ENCODE measurements around the gene TRNT1.

Gene TRNT1

GRCh38 chr3:3113042-3113709 lies 13.6 kb upstream of the TRNT1 start:
- no peak for DNase-seq

DNA sequence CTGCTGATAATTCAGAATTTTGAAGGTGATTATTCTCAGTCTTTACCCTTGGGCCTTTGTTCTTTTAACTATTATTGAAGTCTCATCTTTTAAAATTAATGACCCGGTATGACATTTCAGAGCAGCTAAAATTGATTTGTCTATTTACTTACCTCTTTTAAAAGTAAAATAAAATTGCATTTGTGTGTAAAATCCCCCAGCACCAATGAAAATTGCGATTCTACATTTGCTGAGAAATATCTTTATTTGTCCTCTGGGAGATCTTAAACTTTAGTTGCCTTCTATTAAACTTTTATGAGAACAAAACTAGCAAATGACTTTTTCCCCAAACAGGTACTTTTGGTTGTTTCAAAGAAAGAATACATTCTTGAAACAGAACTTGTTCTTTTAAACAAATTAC lies 9.1 kb upstream of the TRNT1 start:
- no peak for DNase-seq

DNA sequence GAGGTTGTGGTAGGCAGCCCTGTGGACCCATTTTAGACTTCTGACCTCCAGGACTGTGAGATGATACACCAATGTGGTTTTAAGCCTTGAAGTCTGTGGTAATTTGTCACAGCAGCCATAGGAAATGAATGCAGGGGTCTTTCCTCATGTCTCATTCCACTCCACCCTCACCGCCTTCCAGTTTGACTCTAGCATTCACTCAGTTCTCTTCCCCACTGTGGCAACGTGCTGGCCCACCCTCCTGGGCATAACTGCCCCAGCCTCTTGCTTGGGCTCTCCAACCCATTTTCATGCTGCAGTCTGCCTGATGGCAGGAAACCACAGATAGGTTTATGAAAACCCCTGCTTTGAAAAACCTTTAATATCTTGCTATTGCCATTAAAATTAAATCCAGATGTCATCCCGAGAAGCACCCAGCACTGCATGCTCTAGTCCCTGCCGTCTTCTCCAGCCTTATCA lies 7.3 kb upstream of the TRNT1 start:
- DNase-seq = no peak

GRCh38 chr3:3125977-3126376 lies 763 bp upstream of the TRNT1 start:
- no peak for DNase-seq

- DNase-seq = peak; percentile 24
Observed at GRCh38 chr3:3127432-3128010, 781 bp downstream of the TRNT1 start.

- no peak for DNase-seq
Observed at GRCh38 chr3:3129579-3129978, 2.8 kb downstream of the TRNT1 start.

DNA sequence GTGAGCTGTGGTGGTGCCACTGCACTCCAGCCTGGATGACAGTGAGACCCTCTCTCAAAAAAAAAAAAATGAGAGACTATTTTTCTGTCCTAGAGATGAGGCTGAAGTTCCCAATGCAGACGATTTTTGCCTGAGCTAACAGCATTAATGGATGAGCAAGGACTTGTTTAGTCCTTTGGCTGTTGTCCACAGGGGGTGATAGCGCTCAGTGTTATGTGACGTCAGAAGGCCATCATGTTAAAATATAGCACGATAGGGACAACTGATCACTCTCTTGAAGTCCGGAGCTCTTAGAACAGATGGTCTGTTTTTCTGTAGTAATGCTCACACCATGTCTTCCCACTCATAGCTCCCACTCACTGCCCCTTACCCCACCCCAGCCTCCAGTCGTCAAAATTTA lies 6.8 kb downstream of the TRNT1 start:
- no peak for DNase-seq

DNA sequence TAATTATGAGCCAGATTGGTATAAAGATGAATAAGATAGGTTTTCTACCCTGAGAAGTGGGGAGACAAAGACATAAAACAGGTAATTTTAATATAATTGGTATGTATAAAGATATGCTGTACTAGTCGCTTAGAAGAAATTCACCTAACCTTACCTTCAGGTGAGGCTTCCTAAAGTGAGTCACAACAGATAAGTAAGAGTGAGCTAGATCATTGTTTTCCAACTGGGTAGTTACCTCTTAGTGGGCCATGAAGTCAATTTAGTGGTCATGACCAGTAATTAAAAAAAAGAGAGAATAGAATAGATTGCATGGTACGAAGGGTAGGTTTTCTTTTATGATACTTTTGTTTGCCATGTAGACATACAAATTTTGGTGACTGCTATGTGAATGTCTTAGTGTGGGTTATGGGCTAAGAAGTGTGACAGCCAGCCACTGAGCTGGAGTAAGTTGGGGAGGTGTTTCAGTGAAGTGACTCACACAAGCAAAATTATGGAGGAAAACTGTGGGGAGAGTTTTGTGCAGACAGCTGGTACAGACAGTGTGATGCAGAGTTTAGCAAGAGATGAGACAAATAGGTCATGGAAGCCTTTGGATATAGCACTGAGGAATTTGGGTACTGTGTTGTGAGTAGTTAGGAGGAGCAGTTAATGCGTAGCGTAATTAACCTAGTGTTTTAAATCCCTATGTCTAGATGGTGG lies 8.2 kb downstream of the TRNT1 start:
- DNase-seq = no peak

DNA sequence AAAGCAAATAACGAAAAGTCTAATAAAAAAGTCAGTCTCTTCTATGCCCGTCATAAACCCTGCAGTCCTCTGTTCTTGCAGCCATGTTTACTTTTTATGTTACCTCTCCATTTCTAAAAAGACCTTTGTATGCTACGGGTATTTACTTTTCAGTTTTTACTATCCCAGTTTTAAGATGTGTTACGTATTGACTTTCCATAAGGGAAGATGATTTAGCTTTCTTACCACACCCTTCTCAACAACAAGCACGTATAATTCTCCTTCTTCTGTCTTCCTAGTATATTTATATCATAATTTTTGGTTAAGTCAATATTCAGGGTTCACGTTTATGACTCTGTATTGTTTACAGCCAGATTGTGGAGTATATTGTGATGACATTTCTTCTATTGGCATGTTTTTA lies 10.8 kb downstream of the TRNT1 start:
- no peak for DNase-seq

DNA sequence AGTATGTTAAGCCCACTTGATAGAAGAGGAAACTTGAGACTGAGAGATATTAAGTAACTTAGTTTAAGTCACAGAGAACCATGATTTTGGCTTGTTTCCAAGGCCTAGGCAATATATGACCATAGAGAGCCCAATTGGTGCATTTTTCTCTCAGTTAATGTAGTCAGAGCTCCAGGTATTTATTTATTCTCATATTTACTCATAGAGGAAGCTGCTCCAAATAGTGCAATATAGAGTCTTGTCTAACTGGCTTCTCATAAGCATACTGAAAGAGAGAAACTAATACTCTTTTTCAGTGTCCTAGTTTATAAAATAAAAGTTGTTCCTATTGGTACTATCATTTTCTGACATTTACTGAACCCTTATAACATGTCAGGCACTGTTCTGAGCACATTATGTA lies 15.2 kb downstream of the TRNT1 start:
- no peak for DNase-seq

- DNase-seq = no peak
Observed at GRCh38 chr3:3145831-3146230, 19.1 kb downstream of the TRNT1 start.

DNA sequence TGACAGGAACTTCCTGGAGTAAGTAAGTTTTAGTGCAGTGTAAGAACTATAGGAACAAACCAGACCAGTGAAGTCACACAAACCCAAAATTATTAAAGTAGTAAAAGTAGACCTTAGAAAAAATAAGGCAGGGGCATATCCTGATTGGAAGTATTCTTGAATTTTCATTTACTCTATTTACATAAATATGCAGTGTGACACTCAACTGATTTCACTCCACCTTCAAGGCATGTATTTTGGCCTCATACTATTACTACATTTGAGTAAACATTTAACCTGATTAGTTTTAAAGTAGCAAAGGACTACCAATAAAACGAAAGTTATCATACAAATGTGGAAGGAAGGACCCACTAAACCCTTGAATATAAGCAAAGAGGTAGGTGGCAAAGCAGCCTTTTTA lies 22.8 kb downstream of the TRNT1 start:
- no peak for DNase-seq

DNA sequence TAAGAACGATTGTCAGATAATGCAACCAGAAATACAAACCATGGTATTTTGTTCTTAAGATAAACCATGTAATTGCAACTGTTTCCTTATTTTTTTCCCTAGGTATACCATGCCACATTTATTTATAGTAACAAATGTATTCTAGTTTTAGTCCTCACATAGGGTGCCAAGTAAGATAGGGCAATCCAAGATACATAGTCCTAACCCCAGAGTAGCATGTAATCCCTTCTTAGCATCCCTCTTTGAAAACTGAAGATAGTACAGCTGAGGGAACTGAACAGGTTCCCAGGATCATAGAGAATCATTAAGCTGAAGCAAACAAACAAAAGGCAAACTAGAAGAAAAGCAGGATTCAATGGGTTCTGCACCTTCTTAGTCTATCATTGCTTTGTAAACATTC lies 24.8 kb downstream of the TRNT1 start:
- no peak for DNase-seq

GRCh38 chr3:3154879-3155610 lies 28.3 kb downstream of the TRNT1 start:
- no peak for DNase-seq

DNA sequence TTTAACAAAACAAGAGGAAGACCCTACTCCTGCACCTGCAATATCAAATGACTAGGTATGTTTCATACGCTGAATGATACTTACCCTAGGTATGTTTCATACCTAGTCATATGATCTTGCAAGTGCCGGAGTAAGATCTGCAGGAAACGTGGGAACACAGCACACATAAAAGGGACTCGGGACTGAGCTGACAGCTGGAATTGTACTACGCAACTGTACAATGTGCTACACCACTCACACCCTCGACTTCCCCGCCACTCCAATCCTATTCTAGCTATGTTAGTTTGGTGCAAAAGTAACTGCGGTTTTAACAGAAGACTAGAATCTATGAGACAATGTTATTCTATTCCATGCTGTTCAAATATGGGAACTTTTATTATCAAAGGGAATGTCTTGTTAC lies 30.7 kb downstream of the TRNT1 start:
- no peak for DNase-seq

- no peak for DNase-seq
Observed at GRCh38 chr3:3160826-3161225, 34.1 kb downstream of the TRNT1 start.

GRCh38 chr3:3165241-3165640 lies 38.5 kb downstream of the TRNT1 start:
- DNase-seq = no peak

DNA sequence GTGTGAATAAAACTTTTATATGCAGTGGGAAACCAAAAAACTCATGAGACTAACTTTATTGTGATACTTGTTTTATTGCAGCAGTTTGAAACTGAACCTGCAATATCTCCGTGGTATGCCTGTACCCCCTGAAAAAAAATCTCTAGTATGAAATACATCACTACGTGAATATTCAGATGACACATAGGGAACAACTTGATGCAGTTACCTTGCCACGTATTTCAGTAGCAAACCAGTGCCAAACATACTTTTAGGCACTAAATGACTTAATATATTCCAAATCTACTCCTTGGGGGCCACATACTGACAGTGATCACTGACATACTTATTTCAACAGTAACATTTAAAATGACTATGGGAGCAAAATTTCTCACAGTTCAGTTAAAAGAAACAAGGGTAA lies 38.9 kb downstream of the TRNT1 start:
- no peak for DNase-seq

DNA sequence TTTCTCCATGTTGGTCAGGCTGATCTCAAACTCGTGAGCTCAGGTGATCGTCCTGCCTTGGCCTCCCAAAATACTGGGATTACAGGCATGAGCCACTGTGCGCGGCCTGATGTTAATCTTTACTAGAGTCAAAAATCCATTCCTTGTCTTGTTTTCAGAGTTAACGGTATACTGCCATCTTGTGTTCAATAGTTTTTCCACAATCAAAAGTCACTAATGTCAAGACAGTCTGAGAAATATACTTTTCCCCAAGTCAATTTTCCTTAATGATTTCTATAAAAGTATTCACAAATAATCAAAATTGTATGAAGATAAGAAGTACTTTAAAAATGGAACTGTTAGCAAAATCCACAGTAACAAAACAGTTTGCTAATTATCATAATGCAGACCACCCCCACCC lies 44.3 kb downstream of the TRNT1 start:
- peak; percentile 2 for DNase-seq

- DNase-seq = no peak
Observed at GRCh38 chr3:3172627-3173026, 45.9 kb downstream of the TRNT1 start.

- no peak for DNase-seq
Observed at GRCh38 chr3:3177861-3178497, 51.2 kb downstream of the TRNT1 start.

- no peak for DNase-seq
Observed at GRCh38 chr3:3178498-3179328, 52.0 kb downstream of the TRNT1 start.
